Peyer's patch (tissue), 4 donors: ENCODE results near the gene ST6GAL2.

Experiments used
- POLR2A ChIP-seq, 2 donors: fragments of 450-650 bp; IDR thresholded peaks; one replicate each; pipeline ENCODE4 v1.5.1; 2017; ENCODE audit warnings: antibody characterized with exemption in 2 of 2, mild to moderate bottlenecking in 2 of 2, moderate library complexity in 2 of 2
- TF ChIP-seq, protein P1 (sequence below), 6 experiments: fragments of 450-650 bp in 4 of 6; fragments of 200-600 bp in 2 of 6; sonication (generic) in 1 of 6; IDR thresholded peaks; one replicate each; pipeline ENCODE4 v1.5.1; 2017 to 2019; ENCODE audit warnings: antibody characterized with exemption in 6 of 6, mild to moderate bottlenecking in 3 of 6, moderate library complexity in 1 of 6

DNA sequence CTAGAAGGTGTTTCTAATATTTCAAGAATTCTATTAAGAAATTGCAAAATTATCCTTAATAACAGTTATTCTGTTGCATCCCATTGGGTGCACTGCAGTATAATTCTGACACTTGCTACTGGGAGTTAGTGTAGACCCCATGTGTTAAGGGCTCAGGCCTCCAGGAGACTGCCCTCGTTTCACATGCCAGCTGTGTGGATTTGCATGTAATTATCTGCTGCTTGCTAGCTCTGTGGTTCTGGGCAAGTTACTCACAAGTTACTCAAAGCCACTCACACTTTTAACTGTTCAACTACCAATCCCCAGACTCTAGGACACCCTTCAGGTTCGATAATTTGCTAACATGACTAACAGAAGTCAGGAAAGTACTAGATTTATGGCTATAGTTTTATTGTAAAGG, 38.6 kb downstream of the ST6GAL2 start:
- TF ChIP-seq, protein P1, sequence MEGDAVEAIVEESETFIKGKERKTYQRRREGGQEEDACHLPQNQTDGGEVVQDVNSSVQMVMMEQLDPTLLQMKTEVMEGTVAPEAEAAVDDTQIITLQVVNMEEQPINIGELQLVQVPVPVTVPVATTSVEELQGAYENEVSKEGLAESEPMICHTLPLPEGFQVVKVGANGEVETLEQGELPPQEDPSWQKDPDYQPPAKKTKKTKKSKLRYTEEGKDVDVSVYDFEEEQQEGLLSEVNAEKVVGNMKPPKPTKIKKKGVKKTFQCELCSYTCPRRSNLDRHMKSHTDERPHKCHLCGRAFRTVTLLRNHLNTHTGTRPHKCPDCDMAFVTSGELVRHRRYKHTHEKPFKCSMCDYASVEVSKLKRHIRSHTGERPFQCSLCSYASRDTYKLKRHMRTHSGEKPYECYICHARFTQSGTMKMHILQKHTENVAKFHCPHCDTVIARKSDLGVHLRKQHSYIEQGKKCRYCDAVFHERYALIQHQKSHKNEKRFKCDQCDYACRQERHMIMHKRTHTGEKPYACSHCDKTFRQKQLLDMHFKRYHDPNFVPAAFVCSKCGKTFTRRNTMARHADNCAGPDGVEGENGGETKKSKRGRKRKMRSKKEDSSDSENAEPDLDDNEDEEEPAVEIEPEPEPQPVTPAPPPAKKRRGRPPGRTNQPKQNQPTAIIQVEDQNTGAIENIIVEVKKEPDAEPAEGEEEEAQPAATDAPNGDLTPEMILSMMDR (IDR thresholded peaks at IDR 0.05) = no peak
- no peak for TF ChIP-seq POLR2A (IDR thresholded peaks at IDR 0.05)
